Measurements from ENCODE around the gene PTPRJ. TPM values are rescaled to one million over a fixed set of nuclear protein-coding genes. Genes with fewer than 3 reads are reported as not detected.
"Not testable (repeated sequence)": the region's sequence is repeated elsewhere in the genome, so short reads cannot be mapped to it uniquely, and the experiment has no call there.

Gene PTPRJ
- total RNA-seq, 1 donor from 2014 or later, result 24.3 TPM

DNA sequence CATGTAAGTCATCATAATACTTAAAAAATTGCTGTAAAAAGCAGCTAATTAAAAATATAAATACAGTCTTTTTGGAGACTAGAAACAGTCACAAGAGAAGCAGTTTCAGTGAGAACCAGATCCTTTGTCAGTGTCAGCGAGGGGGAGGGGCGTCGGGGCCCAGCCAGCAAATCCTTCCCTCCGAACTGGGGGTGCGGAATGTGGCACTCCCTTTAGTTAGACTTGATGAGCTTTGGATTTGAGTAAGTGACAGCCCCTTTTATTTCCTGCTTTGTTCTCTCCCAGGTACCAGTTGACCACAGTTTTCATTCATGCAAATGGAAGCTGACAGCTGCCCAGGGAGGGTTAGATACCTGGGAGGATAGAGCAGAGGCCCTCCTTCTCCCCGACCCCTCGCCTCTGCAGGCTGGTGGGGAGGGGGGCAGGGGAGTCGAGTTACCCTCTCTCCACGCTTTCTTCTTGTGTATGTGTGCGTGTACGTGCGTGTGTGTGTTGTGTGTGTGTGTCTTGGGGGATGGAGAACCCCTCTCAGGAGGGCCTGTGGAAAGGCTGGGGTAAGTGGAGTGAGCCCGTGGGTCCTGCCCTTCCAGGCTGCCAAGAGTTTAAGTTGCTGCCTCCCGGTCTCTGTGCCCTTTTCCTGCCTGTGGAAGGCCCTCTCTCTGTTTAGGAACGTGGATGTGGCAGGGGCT lies 38.3 kb downstream of the PTPRJ start:
- peak overlapping the region; percentile 95 for H3K27ac Mint-ChIP-seq (ENCODE audit: unreplicated experiment)
- no peaks in the 10 kb centered on the region for H3K27me3 Mint-ChIP-seq (ENCODE audit: low read depth)
- no peak for DNase-seq (ENCODE audit: low read depth, low spot score)
- TF ChIP-seq, protein P1, sequence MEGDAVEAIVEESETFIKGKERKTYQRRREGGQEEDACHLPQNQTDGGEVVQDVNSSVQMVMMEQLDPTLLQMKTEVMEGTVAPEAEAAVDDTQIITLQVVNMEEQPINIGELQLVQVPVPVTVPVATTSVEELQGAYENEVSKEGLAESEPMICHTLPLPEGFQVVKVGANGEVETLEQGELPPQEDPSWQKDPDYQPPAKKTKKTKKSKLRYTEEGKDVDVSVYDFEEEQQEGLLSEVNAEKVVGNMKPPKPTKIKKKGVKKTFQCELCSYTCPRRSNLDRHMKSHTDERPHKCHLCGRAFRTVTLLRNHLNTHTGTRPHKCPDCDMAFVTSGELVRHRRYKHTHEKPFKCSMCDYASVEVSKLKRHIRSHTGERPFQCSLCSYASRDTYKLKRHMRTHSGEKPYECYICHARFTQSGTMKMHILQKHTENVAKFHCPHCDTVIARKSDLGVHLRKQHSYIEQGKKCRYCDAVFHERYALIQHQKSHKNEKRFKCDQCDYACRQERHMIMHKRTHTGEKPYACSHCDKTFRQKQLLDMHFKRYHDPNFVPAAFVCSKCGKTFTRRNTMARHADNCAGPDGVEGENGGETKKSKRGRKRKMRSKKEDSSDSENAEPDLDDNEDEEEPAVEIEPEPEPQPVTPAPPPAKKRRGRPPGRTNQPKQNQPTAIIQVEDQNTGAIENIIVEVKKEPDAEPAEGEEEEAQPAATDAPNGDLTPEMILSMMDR (conservative IDR thresholded peaks at IDR 0.05), result no peak
- H3K9me3 Mint-ChIP-seq, result no peaks in the 10 kb centered on the region
- peak overlapping the region; percentile 68 for H3K4me3 Mint-ChIP-seq
- no peaks in the 10 kb centered on the region for H3K36me3 Mint-ChIP-seq (ENCODE audit: low read depth)
- H3K4me1 Mint-ChIP-seq, result peaks cover 45% of the 10 kb centered on the region

DNA sequence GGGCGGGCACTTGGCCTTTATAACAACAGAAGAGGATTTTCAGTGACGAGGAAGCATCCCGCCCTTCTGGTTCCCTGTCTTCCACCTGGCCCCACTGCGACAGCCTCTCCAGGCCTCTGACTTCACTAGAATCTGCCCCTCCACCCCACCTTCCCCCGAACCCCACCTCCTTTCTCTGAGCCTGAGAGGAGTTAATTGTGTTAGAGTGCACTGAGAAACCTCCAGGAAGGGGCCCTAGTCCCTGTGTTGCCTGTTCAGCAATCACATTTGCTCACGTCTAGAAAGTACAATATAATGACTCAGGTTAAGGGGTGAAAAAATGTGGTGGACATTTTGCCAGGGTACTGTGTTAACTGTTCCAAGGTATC lies 38.8 kb downstream of the PTPRJ start:
- no peak for DNase-seq (ENCODE audit: low read depth, low spot score)
- TF ChIP-seq, protein P1 (conservative IDR thresholded peaks at IDR 0.05), result no peak
- H3K4me3 Mint-ChIP-seq, result peak overlapping the region; percentile 68

DNA sequence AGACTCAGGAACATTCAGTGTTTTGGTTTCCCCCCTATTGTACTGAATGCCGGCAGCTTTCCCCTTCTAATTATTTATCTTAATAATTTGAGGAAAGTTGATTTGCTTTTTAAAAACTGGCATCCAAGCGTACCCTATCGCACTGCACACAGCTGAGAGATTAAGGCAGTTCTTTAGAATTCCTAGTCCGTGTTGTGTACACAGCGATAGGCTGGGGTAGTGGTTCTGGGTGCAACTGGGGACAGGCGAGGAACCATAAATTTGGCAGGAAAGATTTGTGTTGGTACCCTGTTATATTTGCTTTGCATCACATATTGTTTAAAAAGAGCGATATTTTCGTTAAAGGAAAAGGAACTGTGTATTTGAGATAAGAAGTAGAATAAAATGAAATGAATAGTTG lies 39.2 kb downstream of the PTPRJ start:
- H3K4me1 Mint-ChIP-seq, result peaks cover 46% of the 10 kb centered on the region
- TF ChIP-seq, protein P1 (conservative IDR thresholded peaks at IDR 0.05), result no peak
- H3K4me3 Mint-ChIP-seq, result no peak overlapping the region

More for the DNA sequence above, 38.8 kb downstream of the PTPRJ start:
- no peaks in the 10 kb centered on the region for H3K27me3 Mint-ChIP-seq (ENCODE audit: low read depth)
- peaks cover 45% of the 10 kb centered on the region for H3K4me1 Mint-ChIP-seq
- H3K36me3 Mint-ChIP-seq (ENCODE audit: low read depth), result no peaks in the 10 kb centered on the region
- H3K9me3 Mint-ChIP-seq, result no peaks in the 10 kb centered on the region
- H3K27ac Mint-ChIP-seq (ENCODE audit: unreplicated experiment), result peak overlapping the region; percentile 95

DNA sequence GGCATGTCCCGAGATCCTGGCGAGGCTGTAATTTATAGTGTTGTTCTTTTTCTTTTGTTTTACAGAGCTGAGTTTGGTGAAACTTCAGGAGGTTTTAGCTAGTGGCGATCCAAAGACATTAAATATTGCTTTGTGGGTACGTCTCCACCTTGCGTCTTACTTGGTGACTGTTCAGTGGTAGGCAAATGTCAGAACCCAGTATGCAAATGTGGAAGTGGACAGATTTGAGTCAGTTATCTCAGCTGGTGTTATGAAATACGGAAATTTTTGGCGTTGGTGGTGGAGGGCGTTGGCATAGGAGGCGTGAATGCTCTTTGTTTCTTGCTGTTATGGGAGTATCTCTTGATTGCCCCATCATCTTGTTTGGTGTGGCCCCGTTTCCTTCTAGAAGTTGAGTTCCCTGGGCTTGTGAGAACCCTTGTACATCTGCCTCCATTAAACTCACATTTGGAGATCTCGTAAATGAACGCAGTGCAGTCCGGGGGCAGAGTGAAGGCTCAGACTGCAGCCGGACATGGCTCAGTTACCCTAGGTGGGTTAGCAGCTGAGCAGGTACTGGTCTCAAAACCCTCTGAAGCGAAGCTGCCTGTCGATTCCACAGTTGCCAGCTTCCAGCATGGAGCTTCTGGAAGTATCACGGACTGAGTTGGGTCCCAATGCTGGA lies 39.9 kb downstream of the PTPRJ start:
- Mint-ChIP-seq H3K27ac (ENCODE audit: unreplicated experiment) (peak overlapping the region; percentile 76), H3K36me3 (ENCODE audit: low read depth) (no peaks in the 10 kb centered on the region), H3K9me3 (no peaks in the 10 kb centered on the region), H3K4me1 (peaks cover 52% of the 10 kb centered on the region), H3K27me3 (ENCODE audit: low read depth) (no peaks in the 10 kb centered on the region), H3K4me3 (no peak overlapping the region)
- TF ChIP-seq, protein P1 (conservative IDR thresholded peaks at IDR 0.05), result no peak
- DNase-seq (ENCODE audit: low read depth, low spot score), result no peak

More for the DNA sequence above, 39.2 kb downstream of the PTPRJ start:
- Mint-ChIP-seq H3K36me3 (ENCODE audit: low read depth) (no peaks in the 10 kb centered on the region), H3K27me3 (ENCODE audit: low read depth) (no peaks in the 10 kb centered on the region), H3K9me3 (no peaks in the 10 kb centered on the region), H3K27ac (ENCODE audit: unreplicated experiment) (peak overlapping the region; percentile 95)
- no peak for DNase-seq (ENCODE audit: low read depth, low spot score)

DNA sequence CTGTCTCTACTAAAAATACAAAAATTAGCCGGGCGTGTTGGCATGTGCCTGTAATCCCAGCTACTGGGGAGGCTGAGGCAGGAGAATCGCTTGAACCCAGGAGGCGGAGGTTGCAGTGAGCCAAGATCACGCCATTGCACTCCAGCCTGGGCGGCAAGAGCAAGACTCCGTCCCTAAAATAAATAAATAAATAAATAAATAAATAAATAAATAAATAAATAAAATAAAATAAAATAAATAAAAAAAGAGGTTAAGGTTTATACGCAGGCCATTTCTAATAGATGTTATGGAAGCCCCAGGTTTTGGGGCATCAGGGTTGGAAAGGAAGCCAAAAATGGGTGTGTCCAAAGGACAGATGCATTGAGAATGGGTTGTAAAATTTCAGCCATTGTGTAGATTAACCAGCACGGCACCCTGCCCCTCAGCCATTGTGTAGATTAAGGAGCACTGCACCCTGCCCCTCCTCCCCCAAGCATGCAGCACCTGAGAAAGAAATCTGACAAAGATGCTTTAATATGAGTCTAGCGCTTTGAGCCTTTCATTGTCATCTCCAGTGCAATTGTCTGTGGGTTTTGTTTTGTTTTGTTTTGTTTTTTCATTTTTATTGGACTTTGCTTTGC lies 41.0 kb downstream of the PTPRJ start:
- not testable (repeated sequence) for H3K27ac Mint-ChIP-seq (ENCODE audit: unreplicated experiment); H3K9me3 Mint-ChIP-seq; H3K36me3 Mint-ChIP-seq (ENCODE audit: low read depth); H3K27me3 Mint-ChIP-seq (ENCODE audit: low read depth); DNase-seq (ENCODE audit: low read depth, low spot score); H3K4me3 Mint-ChIP-seq
- H3K4me1 Mint-ChIP-seq, result peaks cover 59% of the 10 kb centered on the region

DNA sequence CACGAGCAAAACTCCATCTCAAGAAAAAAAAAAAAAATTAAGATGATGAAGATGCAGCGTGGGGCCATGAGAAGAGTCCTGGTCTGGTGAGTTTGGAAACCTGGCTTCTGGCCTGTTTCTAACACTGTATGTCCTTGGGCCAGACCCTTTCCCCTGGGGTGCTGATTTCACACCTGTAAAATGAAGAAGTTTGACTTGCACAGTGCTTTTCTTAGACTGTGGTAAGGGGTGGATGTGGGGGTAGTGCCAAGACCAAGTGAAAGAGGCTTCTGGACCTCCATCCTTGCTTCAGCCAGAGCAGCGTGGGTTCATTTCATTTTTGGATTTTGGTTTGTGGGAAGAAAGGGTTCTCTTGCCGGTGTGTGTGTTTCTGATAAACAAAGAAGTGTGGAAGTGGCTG lies 42.1 kb downstream of the PTPRJ start:
- Mint-ChIP-seq H3K4me1 (peaks cover 53% of the 10 kb centered on the region), H3K36me3 (ENCODE audit: low read depth) (no peaks in the 10 kb centered on the region), H3K27ac (ENCODE audit: unreplicated experiment) (peak overlapping the region; percentile 70), H3K27me3 (ENCODE audit: low read depth) (no peaks in the 10 kb centered on the region), H3K4me3 (no peak overlapping the region), H3K9me3 (no peaks in the 10 kb centered on the region)
- TF ChIP-seq, protein P1 (conservative IDR thresholded peaks at IDR 0.05), result no peak
- DNase-seq (ENCODE audit: low read depth, low spot score), result no peak

DNA sequence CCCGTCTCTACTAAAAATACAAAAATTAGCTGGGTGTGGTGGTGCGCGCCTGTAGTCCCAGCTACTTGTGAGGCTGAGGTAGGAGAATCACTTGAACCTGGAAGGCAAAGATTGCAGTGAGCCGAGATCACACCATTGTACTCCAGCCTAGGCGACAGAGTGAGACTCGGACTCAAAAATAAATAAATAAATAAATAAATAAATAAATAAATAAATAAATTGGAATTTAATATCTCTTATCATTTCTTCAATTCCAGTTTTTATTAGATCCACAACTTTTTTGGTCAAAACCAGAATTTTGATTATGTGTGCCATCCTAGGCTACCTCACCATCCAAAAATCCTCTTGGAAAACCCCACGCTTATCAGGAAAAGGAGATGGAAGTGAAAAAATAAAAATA lies 43.2 kb downstream of the PTPRJ start:
- not testable (repeated sequence) for H3K27me3 Mint-ChIP-seq (ENCODE audit: low read depth); H3K9me3 Mint-ChIP-seq; H3K36me3 Mint-ChIP-seq (ENCODE audit: low read depth); H3K4me3 Mint-ChIP-seq; DNase-seq (ENCODE audit: low read depth, low spot score); H3K27ac Mint-ChIP-seq (ENCODE audit: unreplicated experiment)
- H3K4me1 Mint-ChIP-seq, result peaks cover 45% of the 10 kb centered on the region
